NCI-H2227 (cell line): Measurements from ENCODE around the gene VPS16.
A peak's percentile ranks its signal among the peaks of the same experiment; 100 is the strongest.
"Not testable (repeated sequence)": the region's sequence is repeated elsewhere in the genome, so short reads cannot be mapped to it uniquely, and the experiment has no call there.

ENCODE experiments used
- DNase-seq: peaks from one replicate; lab custom pipeline; 2025; ENCODE audit not compliant: unreplicated experiment; lab: John Stamatoyannopoulos, UW

Gene VPS16

GRCh38 chr20:2894221-2894620 is 53.7 kb downstream of the VPS16 start:
- no peak for DNase-seq

GRCh38 chr20:2895154-2895553 is 54.6 kb downstream of the VPS16 start:
- not testable (repeated sequence) for DNase-seq

DNA sequence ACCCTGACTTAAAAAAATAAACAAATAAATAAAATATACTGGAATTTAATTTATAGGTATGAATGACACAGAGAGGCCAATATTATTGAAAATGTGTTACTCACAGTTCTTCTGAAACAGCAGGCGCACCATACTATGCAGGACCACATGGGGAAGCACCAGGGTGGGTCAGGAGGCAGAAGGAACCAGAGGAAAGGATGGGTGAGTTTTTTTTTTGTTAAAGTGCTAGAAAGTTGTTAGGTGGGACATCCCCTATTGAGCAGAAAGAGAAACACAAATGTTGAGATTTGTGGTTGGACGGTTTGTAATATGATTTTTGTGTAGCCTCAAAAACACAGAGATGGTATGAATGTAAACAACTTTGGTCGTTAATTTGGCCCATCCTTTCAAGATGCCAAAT is 58.7 kb downstream of the VPS16 start:
- no peak for DNase-seq

GRCh38 chr20:2900845-2901592 is 60.5 kb downstream of the VPS16 start:
- no peak for DNase-seq

DNA sequence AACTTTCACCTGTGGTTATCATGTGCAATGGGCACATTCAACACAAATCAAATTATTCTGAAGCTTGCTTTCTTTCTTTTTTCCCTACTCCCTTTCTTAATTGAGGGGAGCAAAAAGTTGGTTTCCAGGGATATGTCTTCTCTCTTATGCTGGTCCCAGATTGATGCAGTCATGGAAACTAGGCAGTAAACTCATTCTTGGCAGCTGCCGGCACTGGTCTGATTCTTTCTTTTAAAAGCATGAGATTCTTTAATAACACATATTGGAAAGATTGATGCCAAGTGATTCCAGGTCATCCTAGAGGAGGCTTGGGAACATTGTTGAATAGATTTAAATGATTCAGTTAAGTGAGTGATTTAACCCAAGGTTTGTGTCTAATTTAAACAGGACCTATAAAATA is 61.7 kb downstream of the VPS16 start:
- no peak for DNase-seq

GRCh38 chr20:2902818-2903217 is 62.3 kb downstream of the VPS16 start:
- no peak for DNase-seq

GRCh38 chr20:2903686-2904085 is 63.1 kb downstream of the VPS16 start:
- DNase-seq: no peak

- no peak for DNase-seq
Observed at GRCh38 chr20:2907519-2907918, 67.0 kb downstream of the VPS16 start.

DNA sequence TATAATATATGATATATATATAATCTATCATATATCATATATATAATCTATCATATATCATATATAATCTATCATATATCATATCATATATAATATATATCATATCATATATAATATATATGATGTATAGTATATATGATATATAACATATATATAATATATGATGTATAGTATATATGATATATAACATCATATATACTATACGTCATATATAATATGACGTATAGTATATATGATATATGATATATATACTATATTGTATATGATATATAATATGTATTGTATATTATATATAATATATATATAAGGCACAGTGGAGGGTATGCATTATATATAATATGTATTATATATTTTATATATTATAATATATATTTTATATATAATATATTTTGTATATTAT is 69.4 kb downstream of the VPS16 start:
- DNase-seq: no peak

DNA sequence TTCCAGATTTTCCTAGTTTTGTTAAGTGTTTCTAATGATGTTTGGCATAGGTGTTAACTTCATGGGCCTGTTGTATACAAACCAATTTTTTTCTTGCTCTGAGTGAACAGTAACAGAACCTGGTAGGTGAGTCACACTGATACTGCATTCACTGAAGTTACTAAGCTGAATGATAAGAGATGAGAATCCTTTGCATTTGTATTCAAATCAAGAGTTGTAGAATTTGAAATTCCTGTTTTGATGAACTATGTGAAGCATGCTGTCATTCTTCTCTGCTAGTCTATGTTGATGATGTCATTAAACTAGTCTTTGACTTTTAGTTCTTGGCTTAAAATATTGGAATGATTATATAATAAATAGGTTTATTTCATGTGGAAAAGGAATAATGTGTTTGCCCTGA is 70.7 kb downstream of the VPS16 start:
- DNase-seq: no peak

DNA sequence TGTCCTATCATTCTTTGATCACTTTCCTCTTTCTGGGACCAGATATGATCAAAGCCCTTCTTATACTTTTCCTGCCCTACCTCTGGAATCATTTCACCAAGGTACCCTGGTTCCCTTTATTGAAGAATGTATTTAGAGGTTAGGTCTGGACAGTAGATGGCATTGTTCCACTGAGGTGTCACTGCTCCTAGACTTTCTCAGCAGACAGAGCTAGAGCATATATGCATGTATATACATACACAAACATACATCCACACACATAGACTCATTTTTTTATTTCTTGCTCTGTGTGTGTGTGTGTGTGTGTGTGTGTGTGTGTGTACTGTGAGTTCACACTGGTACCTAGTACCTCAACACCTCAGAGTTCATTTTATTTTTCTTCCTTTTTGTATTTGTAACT is 73.6 kb downstream of the VPS16 start:
- peak; percentile 35 for DNase-seq
